Stomach (tissue), 9 donors: ENCODE results near the gene CIDEB. TPM values are rescaled to one million over a fixed set of nuclear protein-coding genes. Genes with fewer than 3 reads are reported as not detected.

Experiments used
- DNase-seq, 2 donors: peaks; one replicate each; pipeline versions ENCODE4 v3.0.0 to v3.0.0-alpha.2; 2013 to 2019
- H3K27ac ChIP-seq, 5 donors: fragments of 200-600 bp in 4 of 5; sonication (generic) in 4 of 5; one replicate each; pipeline ENCODE4 v1.5.1; 2013 to 2019; ENCODE audit warnings: mild to moderate bottlenecking in 1 of 5, moderate library complexity in 1 of 5
- H3K27me3 ChIP-seq, 3 donors: fragments of 200-600 bp; sonication (generic); one replicate each; pipeline ENCODE4 v1.5.1; 2017 to 2019; ENCODE audit warnings: mixed run types in 1 of 3
- H3K36me3 ChIP-seq, 4 donors: fragments of 200-600 bp; sonication (generic); 1 replicate in 3 of 4; 2 replicates in 1 of 4; pipeline ENCODE4 v1.5.1; 2016 to 2019
- H3K4me1 ChIP-seq, 4 donors: fragments of 200-600 bp; sonication (generic); one replicate each; pipeline ENCODE4 v1.5.1; 2016 to 2019
- H3K4me3 ChIP-seq, 4 donors: fragments of 200-600 bp; sonication (generic) in 3 of 4; one replicate each; pipeline ENCODE4 v1.5.1; 2016 to 2019; ENCODE audit warnings: mild to moderate bottlenecking in 1 of 4
- H3K9me3 ChIP-seq, 4 donors: fragments of 200-600 bp; sonication (generic); one replicate each; pipeline ENCODE4 v1.5.1; 2016 to 2019
- EP300 ChIP-seq: sonication (generic); formaldehyde crosslinking; IDR thresholded peaks from one replicate; pipeline ENCODE4 v1.6.1; 2017; ENCODE audit warnings: antibody characterized with exemption
- POLR2A ChIP-seq, 4 donors: fragments of 450-650 bp; IDR thresholded peaks; one replicate each; pipeline ENCODE4 v1.6.1; 2016; ENCODE audit warnings: antibody characterized with exemption in 4 of 4, control low read depth in 2 of 4, mild to moderate bottlenecking in 1 of 4, moderate library complexity in 1 of 4
- POLR2AphosphoS5 ChIP-seq, 3 donors: sonication (generic); formaldehyde crosslinking; IDR thresholded peaks; one replicate each; pipeline ENCODE4 v1.6.1; 2016; ENCODE audit warnings: antibody characterized with exemption in 3 of 3
- WGBS, 5 donors: extraction: QIAGEN DNeasy Blood & Tissue Kit in 3 of 5; methylation state at CpG; one replicate each; pipeline versions ENCODE4 v1.1.5 to v1.1.7; 2013 to 2018; 5-methylcytosine and 5-hydroxymethylcytosine counted together
- intact Hi-C: fragments of 100-400 bp; cut with DNase I; formaldehyde crosslinking; loops from one replicate; pipeline ENCODE4 v1.15.1; 2023; ENCODE audit warnings: low total_unique reads
- polyA plus RNA-seq, 3 donors: library from polyadenylated mRNA; stranded (reverse); fragments of 200-250 nt; gene quantifications; one replicate each; pipeline ENCODE4 v1.2.3, GENCODE V29; 2013
- total RNA-seq, 5 donors: library from RNA; depleted of rRNA; stranded (reverse); fragments of >200 nt; gene quantifications; one replicate each; pipeline versions ENCODE4 v1.1.0 to v1.2.3, GENCODE V29; 2014 to 2016
- TF ChIP-seq, protein P1 (sequence below), 7 experiments: fragments of 450-650 bp in 4 of 7; fragments of 200-600 bp in 3 of 7; sonication (generic) in 3 of 7; IDR thresholded peaks; one replicate each; pipeline ENCODE4 v1.5.1; 2016 to 2019; ENCODE audit warnings: antibody characterized with exemption in 7 of 7, control low read depth in 2 of 7, mild to moderate bottlenecking in 1 of 7
- donor health status: healthy with polysubstance abuse.
- donor health status: Bipolar disorder and iron deficiency.
- donor health status: healthy.

Gene CIDEB
- total and polyA plus RNA-seq, 8 donors = 5.0 to 14.2 (median 6.4) TPM

DNA sequence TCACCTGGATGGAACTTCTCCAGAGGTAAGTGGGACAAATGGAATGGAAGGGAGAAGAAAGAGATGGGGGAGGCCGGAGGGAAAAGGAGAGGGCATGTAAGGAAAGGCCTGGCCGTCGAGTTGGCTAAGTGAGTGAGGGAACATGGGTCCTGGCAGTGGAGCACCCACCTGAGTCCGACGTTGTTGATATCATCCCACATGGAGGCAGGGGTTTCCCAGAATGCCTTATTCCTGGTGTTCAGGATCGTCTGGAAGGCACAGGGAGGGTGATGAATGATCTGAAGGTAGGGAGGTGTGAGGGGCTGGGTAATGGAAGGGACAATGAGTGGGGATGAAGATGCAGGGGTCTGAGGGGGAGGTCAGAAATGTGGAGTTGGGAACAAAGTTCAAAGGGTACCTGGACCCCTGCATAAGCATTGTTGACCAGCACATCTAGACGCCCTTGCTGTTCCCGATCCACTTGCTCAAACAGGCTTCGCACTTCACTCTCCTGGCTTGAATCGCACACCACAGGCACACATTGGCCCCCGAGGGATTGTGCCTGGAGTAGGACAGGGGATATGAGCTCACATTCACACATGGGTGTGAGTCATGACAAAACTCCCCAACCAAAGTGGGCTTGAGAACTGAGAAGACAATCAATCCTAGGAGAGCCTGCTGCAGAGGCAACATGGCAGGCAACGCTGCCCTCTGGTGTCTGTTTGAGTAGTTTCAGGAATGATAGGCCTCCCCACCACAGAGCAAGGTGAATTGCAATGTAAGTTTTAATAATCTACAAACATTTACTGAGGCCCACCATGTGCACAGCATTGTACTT, 11.2 kb downstream of the CIDEB start:
- H3K4me1 ChIP-seq = peaks cover 20 to 48% (median 43%) of the 10 kb centered on the region in 4 donors
- intact Hi-C loops = loop anchor here (10.0 kb wide), 1 partner anchor 52 kb away; the partner anchor contains the start of gene TINF2
- H3K9me3 ChIP-seq = no peaks in the 10 kb centered on the region
- H3K4me3 ChIP-seq = no peak overlapping the region
- WGBS, 5 donors = 60 to 69% (median 63%) methylated on average over 12 of the region's 12 CpGs
- H3K36me3 ChIP-seq = peaks cover 15 to 53% (median 46%) of the 10 kb centered on the region in 4 donors
- peak overlapping the region in 2 of 5 donors; percentile 34 to 52 for H3K27ac ChIP-seq
- peak; percentile 63 to 90 for DNase-seq
- no peaks in the 10 kb centered on the region for H3K27me3 ChIP-seq
- TF ChIP-seq EP300 (no peak), POLR2A (IDR thresholded peaks at IDR 0.05) (no peak), POLR2AphosphoS5 (IDR thresholded peaks at IDR 0.05) (peak in 1 of 3 donors; percentile 63)
- TF ChIP-seq, protein P1, sequence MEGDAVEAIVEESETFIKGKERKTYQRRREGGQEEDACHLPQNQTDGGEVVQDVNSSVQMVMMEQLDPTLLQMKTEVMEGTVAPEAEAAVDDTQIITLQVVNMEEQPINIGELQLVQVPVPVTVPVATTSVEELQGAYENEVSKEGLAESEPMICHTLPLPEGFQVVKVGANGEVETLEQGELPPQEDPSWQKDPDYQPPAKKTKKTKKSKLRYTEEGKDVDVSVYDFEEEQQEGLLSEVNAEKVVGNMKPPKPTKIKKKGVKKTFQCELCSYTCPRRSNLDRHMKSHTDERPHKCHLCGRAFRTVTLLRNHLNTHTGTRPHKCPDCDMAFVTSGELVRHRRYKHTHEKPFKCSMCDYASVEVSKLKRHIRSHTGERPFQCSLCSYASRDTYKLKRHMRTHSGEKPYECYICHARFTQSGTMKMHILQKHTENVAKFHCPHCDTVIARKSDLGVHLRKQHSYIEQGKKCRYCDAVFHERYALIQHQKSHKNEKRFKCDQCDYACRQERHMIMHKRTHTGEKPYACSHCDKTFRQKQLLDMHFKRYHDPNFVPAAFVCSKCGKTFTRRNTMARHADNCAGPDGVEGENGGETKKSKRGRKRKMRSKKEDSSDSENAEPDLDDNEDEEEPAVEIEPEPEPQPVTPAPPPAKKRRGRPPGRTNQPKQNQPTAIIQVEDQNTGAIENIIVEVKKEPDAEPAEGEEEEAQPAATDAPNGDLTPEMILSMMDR (IDR thresholded peaks at IDR 0.05) = peak in 5 of 7 experiments; percentile 40 to 72 (median 55)

DNA sequence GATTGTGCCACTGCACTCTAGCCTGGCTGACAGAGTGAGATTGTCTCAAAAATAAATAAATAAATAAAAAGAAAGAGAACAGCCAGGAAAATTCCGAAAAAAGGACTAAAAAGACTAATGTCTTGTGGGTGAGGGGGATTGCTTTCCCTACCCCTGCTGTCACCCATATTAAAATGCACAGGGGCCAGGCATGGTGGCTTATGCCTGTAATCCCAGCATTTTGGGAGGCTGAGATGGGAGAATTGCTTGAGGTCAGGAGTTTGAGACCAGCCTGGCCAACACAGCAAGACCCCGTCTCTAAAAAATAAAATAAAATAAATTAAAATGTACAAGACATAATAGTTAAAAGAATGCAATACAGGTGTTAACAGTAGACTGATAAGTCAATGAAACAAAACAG, 14.3 kb downstream of the CIDEB start:
- Histone ChIP-seq H3K27ac (no peak overlapping the region), H3K9me3 (no peaks in the 10 kb centered on the region), H3K27me3 (no peaks in the 10 kb centered on the region), H3K4me1 (peaks cover 4 to 24% (median 19%) of the 10 kb centered on the region in 4 donors), H3K36me3 (peaks cover 26 to 78% (median 65%) of the 10 kb centered on the region in 4 donors), H3K4me3 (no peak overlapping the region)
- intact Hi-C loops = loop anchor here (10.0 kb wide), 1 partner anchor 49 kb away; the partner anchor contains the start of gene TINF2
- DNase-seq = no peak
- TF ChIP-seq, protein P1 (IDR thresholded peaks at IDR 0.05) = no peak
- no peak for TF ChIP-seq EP300
- TF ChIP-seq POLR2AphosphoS5 (IDR thresholded peaks at IDR 0.05) = no peak
- WGBS, 5 donors = 92 to 100% (median 97%) methylated on average over 2 of the region's 2 CpGs

DNA sequence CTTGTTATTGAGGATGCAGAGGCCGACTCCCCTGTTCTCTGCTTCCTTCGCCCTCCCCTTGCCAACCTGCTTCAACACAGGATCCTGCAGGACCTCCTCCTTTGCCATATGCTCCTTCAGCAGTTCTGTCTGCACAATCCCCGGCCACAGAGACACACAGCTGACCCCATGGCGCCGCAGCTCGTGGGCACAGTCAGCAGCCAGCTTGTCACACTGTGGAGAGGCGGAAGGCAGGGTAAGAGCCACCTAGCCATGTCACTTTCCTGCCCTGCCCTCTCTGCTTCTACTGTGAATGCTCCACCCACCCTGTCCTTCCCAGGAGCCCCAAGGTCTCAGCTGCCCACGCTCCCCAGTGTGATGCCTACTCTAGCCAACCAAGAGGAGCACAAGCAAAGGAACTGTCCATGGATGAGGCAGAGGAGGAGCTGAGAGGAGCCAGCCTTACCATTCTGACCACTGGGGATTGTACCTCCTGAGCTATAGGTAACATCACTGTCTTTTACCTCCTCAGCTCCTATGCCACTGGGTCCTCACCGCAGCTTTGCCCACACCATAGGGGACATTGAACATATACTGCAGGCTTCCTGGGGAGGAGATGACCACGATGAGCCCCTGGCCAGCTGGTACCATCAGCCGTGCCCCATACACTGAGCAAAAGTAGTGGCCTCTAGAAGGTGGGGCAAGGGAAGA, 15.5 kb downstream of the CIDEB start:
- no peak for DNase-seq
- TF ChIP-seq POLR2AphosphoS5 (IDR thresholded peaks at IDR 0.05) = no peak
- no peak for TF ChIP-seq EP300
- no peak for TF ChIP-seq POLR2A (IDR thresholded peaks at IDR 0.05)
- TF ChIP-seq, protein P1 (IDR thresholded peaks at IDR 0.05) = no peak
- Histone ChIP-seq H3K9me3 (no peaks in the 10 kb centered on the region), H3K27me3 (no peaks in the 10 kb centered on the region), H3K4me3 (no peak overlapping the region), H3K4me1 (peaks cover 0 to 11% (median 9%) of the 10 kb centered on the region in 4 donors), H3K27ac (no peak overlapping the region), H3K36me3 (peaks cover 26 to 79% (median 65%) of the 10 kb centered on the region in 4 donors)
- intact Hi-C loops = loop anchor here (10.0 kb wide), 1 partner anchor 47 kb away; the partner anchor contains the start of gene TINF2
- WGBS, 5 donors = 92 to 96% (median 94%) methylated on average over 10 to 11 of the region's 11 CpGs

DNA sequence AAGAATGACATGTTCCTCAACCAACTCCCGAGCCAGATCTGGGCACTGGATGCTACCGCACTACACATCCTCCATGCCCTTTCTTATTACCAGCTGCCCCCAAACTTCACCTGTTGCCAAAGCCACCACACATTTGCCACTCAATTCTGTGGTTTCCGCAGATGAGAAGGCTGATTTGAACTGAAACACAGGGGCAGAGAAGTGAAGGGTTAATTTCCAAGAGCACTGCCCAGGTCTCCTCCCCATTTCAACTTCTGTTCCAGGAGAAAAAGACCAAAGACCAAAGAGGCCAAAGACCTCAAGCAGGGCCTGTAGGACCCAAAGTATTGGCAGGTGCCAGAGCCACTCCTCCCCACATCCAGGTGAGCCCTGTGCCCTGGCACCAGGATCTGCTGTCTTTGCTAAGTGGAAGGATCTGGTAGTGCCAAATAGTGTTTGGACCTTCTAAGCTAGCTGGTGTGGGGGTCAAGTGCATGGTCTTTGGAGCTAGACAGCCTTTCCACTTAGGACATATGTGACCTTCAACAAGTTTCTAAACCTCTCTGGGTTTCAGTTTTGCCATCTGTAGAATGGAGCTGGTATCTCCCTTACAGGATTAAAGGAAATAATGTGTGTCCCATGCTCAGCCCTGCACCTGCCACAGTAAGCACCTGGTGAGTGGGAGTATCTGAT, 16.2 kb downstream of the CIDEB start:
- no peaks in the 10 kb centered on the region for H3K27me3 ChIP-seq
- TF ChIP-seq, protein P1 (IDR thresholded peaks at IDR 0.05) = no peak
- TF ChIP-seq POLR2AphosphoS5 (IDR thresholded peaks at IDR 0.05) = no peak
- TF ChIP-seq POLR2A (IDR thresholded peaks at IDR 0.05) = no peak
- TF ChIP-seq EP300 = no peak
- H3K27ac ChIP-seq = no peak overlapping the region
- H3K36me3 ChIP-seq = peaks cover 26 to 79% (median 65%) of the 10 kb centered on the region in 4 donors
- no peak overlapping the region for H3K4me3 ChIP-seq
- intact Hi-C loops = loop anchor here (10.0 kb wide), 1 partner anchor 47 kb away; the partner anchor contains the start of gene TINF2
- peaks cover 0 to 4% (median 2%) of the 10 kb centered on the region in 4 donors for H3K4me1 ChIP-seq
- H3K9me3 ChIP-seq = no peaks in the 10 kb centered on the region
- 85 to 93% (median 90%) methylated on average over 3 of the region's 3 CpGs for WGBS, 5 donors
- DNase-seq = no peak
